ENCODE results near the gene SLC7A10. TPM values are rescaled to one million over a fixed set of nuclear protein-coding genes. Genes with fewer than 3 reads are reported as not detected.
A peak's percentile ranks its signal among the peaks of the same experiment; 100 is the strongest.
"Not testable (repeated sequence)": the region's sequence is repeated elsewhere in the genome, so short reads cannot be mapped to it uniquely, and the experiment has no call there.

The SLC7A10 gene
- total RNA-seq, 1 experiment from 2014 or later, result not detected

- no peak for DNase-seq (ENCODE audit: low spot score)
These were observed 48.2 kb downstream of the SLC7A10 start for GRCh38 chr19:33177417-33177979.

- peak; percentile 99 for DNase-seq (ENCODE audit: low spot score)
These were observed 48.8 kb downstream of the SLC7A10 start for GRCh38 chr19:33176670-33177416.

- peak; percentile 42 for DNase-seq (ENCODE audit: low spot score)
These were observed 49.6 kb downstream of the SLC7A10 start for GRCh38 chr19:33175886-33176669.

- DNase-seq (ENCODE audit: low spot score), result no peak
These were observed 50.4 kb downstream of the SLC7A10 start for GRCh38 chr19:33175156-33175782.

GRCh38 chr19:33174186-33174585 lies 51.5 kb downstream of the SLC7A10 start:
- DNase-seq (ENCODE audit: low spot score), result no peak

GRCh38 chr19:33171916-33172359 lies 53.7 kb downstream of the SLC7A10 start:
- peak; percentile 39 for DNase-seq (ENCODE audit: low spot score)

- DNase-seq (ENCODE audit: low spot score), result no peak
These were observed 54.3 kb downstream of the SLC7A10 start for GRCh38 chr19:33171222-33171795.

GRCh38 chr19:33168528-33168927 lies 57.1 kb downstream of the SLC7A10 start:
- DNase-seq (ENCODE audit: low spot score), result no peak

- no peak for DNase-seq (ENCODE audit: low spot score)
These were observed 58.2 kb downstream of the SLC7A10 start for GRCh38 chr19:33167438-33167837.

GRCh38 chr19:33166037-33166436 lies 59.6 kb downstream of the SLC7A10 start:
- DNase-seq (ENCODE audit: low spot score), result not testable (repeated sequence)

- DNase-seq (ENCODE audit: low spot score), result no peak
These were observed 62.2 kb downstream of the SLC7A10 start for GRCh38 chr19:33163481-33163880.

GRCh38 chr19:33161201-33161600 lies 64.4 kb downstream of the SLC7A10 start:
- DNase-seq (ENCODE audit: low spot score), result no peak

- no peak for DNase-seq (ENCODE audit: low spot score)
These were observed 65.8 kb downstream of the SLC7A10 start for GRCh38 chr19:33159893-33160292.

GRCh38 chr19:33159149-33159548 lies 66.5 kb downstream of the SLC7A10 start:
- DNase-seq (ENCODE audit: low spot score), result no peak

Other genes starting within 250 kb of the SLC7A10 start
- gene RHPN2, start 161.0 kb downstream of the SLC7A10 start, total RNA-seq (2014; rRNA removed; shearing (Covaris generic)), result 17.4 and 23.0 TPM in 2 replicates
- gene GPATCH1, start 144.7 kb downstream of the SLC7A10 start, total RNA-seq (2014; rRNA removed; shearing (Covaris generic)), result 6.5 and 8.0 TPM in 2 replicates
- gene WDR88, start 93.7 kb downstream of the SLC7A10 start, total RNA-seq (2014; rRNA removed; shearing (Covaris generic)), result not detected in 2 replicates
- gene LRP3, start 31.5 kb downstream of the SLC7A10 start, total RNA-seq (2014; rRNA removed; shearing (Covaris generic)), result 85.2 and 86.5 TPM in 2 replicates
- 3.9 and 4.3 TPM in 2 replicates for gene CEBPA, start 76.7 kb upstream of the SLC7A10 start, total RNA-seq (2014; rRNA removed; shearing (Covaris generic))
- gene CEBPG, start 147.9 kb upstream of the SLC7A10 start, total RNA-seq (2014; rRNA removed; shearing (Covaris generic)), result 31.6 and 33.1 TPM in 2 replicates

Measured in A172 (cell line).